Measurements from ENCODE around the gene NPAS3.

Gene NPAS3

DNA sequence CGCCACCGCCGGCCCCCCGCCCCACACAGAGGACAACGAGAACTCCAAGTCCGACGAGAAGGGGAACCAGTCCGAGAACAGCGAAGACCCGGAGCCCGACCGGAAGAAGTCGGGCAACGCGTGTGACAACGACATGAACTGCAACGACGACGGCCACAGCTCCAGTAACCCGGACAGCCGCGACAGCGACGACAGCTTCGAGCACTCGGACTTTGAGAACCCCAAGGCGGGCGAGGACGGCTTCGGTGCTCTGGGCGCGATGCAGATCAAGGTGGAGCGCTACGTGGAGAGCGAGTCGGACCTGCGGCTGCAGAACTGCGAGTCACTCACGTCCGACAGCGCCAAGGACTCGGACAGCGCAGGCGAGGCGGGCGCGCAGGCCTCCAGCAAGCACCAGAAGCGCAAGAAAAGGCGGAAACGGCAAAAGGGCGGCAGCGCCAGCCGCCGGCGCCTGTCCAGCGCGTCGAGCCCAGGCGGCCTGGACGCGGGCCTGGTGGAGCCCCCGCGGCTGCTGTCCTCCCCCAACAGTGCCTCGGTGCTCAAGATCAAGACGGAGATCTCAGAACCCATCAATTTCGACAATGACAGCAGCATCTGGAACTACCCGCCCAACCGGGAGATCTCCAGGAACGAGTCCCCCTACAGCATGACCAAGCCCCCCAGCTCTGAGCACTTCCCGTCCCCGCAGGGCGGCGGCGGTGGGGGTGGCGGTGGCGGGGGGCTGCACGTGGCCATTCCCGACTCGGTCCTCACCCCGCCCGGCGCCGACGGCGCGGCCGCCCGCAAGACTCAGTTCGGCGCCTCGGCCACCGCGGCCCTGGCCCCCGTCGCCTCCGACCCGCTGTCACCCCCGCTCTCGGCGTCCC is 861.3 kb downstream of the NPAS3 start:
- DNase-seq (ENCODE audit: low read depth), result no peak

DNA sequence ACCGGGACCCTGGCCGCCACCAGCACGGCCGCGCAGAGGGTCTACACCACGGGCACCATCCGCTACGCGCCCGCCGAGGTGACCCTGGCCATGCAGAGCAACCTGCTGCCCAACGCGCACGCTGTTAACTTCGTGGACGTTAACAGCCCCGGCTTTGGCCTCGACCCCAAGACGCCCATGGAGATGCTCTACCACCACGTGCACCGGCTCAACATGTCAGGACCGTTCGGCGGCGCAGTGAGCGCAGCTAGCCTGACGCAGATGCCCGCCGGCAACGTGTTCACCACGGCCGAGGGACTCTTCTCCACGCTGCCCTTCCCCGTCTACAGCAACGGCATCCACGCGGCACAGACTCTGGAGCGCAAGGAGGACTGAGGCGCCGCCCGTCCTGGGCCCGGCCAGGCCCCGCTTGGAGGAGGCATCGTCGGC is 862.1 kb downstream of the NPAS3 start:
- DNase-seq (ENCODE audit: low read depth), result no peak

DNA sequence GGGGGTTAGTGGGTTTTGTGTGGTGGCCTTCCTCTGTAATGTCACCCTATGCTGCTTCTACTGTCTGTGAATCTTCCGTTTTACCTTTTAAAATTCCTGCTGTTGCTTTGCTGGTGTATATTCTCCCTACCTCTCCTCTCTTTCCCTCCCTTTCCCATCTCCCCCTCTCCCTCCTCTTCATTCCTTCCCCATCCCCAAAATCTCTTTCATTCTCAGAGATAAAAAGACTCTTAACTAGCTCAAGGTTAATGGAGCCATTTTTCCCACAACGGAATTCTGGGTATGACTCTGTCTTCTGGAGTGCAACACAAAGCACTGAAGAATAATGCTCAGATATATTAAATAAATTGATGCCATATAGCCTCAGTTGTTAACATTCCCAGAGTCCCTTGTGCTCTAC is 864.1 kb downstream of the NPAS3 start:
- DNase-seq (ENCODE audit: low read depth), result no peak

DNA sequence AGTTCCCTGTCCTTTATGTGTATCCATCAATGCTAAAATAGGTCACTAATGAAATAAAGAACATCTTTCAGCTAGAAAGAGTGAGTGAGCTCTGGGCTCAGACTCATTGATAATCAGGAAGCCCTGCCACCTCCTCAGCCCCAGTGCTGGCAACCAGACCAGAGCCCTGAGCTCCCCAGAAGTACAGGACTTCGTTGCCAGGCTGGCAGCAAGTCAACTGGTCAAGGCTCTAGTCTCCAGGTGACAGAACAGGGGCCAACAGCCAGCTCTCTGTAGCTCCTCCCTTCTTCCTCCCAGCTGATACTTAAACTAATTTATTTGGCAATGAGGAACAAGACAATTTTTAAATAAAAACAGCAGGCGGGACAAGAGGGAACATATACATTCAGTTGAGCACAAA is 866.9 kb downstream of the NPAS3 start:
- no peak for DNase-seq (ENCODE audit: low read depth)

DNA sequence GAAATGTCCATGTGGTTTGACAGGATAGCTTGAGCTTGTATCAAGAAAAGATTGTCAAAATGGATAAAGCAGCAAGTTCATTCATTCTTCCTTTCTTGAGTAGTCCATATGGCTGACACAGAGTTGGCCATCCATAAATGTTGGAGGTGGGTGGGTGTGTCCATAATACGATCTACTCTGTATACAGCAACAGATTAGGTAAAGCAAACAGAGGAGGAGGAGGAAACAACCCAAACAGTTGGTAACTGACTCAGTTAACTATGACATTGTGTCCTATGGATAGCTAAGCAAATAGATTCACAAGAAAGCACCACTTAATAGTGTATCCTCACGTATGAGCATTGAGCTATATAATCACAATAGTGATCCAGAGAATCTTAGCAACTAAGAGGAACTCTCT is 868.2 kb downstream of the NPAS3 start:
- DNase-seq (ENCODE audit: low read depth), result no peak

DNA sequence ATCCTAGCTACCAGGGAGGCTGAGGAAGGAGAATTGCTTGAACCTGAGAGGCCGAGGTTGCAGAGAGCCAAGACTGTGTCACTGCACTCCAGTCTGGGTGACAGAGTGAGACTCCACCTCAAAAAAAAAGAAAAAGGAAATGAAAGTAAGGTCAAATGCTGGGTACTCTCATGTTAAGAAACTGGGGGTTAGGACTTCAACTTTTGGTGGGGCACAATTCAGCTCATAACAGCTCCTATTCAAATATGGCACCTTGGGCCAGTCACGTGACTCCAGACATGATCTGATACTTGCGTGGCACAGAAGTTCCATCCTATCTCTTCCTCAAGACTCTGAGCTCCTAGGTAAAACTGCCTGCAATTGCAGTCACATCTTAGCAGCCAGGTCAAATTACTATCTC is 869.5 kb downstream of the NPAS3 start:
- DNase-seq (ENCODE audit: low read depth), result no peak

DNA sequence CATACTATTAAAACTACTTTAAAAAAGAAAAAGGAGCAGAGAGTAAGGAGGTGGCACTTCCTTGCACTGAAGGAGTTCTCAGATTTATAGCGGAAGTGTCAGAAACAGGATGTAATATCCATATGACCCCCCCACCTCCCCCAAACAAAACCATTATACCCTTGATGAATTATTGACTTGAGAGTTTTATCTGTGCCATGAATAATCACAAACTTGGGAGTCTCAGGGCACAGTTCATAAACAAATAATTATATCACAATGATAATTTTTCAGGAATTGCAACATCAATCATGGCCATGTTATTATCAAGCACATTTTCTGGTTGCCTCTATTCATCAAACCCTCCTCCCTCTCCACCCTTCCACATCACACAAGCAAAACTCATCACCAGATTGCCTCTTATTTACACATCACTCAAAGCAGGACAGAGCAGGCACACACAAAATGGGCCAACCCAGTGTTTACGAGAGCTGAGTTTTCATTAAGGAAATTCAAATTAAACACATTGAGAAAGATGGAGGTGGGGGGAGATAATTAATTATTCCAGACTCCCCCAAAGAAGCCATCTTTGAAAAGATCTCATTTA is 870.8 kb downstream of the NPAS3 start:
- DNase-seq (ENCODE audit: low read depth), result no peak

DNA sequence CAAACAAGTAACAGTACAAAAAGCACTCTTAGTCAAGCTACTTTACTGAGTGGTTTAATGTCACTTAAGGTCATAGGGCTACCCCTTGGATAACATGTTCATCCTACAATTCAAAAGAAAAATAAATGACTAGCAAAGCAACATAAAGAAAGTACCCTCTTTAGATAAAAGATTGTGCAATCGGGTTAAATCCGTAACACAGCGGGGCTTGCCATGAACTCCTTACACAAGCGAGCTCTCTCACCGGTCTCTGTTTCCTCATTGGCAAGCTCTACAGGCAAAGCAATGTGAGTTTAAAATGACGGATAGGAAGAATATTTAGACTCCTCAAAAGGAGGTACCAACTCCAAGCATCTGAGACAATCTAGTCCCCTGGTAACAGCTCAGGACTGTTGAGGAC is 871.6 kb downstream of the NPAS3 start:
- no peak for DNase-seq (ENCODE audit: low read depth)

DNA sequence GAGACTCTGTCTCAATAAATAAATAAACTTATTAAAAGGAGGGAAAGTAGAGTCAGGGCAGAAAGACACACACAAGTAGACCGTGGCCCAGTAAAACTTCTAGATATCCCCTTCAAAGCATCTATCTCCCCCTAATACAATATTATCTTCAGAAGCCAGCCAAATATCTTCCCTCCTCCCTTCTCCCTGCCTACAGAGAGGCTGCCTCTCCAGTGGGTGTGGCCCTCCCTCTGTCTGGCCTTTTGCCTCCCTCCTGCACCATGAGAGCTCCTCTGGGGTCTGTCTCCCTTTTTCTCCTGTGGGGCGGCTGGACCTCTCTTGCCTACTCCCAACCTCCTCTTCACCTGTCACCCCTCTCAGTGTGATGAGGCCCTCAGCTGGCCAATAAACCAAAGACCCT is 873.0 kb downstream of the NPAS3 start:
- DNase-seq (ENCODE audit: low read depth), result no peak

DNA sequence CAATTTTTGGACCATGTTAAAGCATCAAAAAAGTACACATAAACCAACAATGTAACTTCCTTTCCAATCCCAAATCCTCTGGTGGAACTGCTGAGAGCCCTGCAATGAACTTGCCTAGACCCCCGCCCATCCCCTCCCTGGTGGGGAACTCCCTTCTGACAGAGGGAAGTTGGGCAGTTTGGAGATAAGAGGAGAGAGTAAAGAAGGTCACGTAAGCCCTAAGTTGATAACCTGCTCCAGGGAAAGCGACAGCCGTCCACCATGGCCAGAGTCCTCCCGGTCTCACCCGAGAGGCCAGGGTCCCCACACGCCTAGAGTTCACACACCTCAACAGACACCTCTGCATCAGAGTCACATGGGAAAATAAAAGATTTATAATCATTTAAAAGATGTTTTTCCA is 873.5 kb downstream of the NPAS3 start:
- DNase-seq (ENCODE audit: low read depth), result no peak

DNA sequence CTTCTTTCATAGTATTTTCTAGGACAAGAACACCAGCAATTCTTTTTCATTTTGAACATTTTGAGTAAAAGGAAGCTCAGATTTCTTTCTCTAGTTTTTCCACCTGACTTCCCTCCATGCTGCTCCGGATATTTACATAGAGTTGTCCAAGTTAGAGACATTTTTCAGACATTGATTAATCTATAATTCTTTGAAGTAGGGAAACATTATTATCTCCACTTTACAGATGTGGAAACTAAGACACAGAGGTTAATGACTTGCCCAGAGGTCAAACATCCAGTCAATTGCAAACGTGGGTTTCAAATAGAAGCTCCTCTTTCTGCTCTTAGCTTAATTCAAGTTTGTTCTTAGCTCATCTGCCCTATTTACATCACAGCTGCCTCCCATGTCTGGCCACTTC is 873.9 kb downstream of the NPAS3 start:
- DNase-seq (ENCODE audit: low read depth), result no peak

DNA sequence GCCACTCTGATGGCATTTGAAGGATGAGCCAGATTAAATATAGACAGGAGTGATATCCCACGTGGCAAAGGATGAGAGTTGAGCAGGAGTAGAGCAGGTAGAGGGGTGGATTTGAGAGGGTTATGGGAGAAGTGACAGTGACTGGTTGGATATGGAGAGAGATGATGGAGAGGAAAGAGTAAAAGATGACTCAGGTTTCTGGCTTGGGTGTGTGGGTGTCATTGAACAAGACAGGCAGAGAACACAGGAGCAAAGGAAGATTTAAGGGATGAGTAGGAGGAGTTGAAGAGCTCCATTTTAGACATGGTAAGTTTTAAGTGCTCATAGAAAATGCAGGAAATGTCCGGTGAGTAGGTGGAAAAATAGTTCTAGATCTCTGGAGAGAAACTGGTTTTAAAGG is 875.3 kb downstream of the NPAS3 start:
- DNase-seq (ENCODE audit: low read depth), result no peak

DNA sequence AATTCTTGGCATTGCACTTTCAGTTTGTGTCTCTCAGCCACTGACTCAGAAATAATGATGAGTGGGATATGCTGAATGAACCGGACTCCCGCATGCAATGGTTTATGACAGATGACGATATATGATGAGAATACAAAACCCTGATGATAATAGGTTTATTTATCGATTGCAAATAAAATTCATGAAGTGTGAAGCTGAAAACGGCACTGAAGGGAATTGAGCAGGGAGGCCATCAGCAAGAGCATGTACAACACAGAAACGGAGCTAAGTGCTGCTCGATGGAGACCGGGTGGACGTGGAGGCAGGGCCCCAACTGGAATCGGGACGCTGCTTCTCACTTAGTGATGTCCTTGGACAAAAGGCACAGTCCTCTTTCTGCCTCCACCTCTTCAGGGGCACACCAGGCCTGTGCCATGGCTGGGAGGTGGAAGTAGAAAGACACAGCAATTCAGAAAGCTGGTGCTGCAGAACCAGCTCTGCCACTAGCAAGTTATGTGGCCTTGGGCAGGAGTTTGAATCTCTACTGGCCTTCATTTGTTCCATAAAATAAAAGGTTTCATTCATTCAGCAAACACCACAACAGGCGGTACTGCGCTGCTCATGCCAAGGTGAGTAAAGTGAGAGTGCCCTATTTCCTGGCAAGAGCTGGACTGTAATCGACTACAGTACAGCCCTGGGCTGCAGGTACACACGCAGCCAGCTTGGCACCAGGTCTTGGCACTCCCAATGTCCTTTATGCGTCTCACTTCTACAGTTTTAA is 895.2 kb downstream of the NPAS3 start:
- DNase-seq (ENCODE audit: low read depth), result no peak

DNA sequence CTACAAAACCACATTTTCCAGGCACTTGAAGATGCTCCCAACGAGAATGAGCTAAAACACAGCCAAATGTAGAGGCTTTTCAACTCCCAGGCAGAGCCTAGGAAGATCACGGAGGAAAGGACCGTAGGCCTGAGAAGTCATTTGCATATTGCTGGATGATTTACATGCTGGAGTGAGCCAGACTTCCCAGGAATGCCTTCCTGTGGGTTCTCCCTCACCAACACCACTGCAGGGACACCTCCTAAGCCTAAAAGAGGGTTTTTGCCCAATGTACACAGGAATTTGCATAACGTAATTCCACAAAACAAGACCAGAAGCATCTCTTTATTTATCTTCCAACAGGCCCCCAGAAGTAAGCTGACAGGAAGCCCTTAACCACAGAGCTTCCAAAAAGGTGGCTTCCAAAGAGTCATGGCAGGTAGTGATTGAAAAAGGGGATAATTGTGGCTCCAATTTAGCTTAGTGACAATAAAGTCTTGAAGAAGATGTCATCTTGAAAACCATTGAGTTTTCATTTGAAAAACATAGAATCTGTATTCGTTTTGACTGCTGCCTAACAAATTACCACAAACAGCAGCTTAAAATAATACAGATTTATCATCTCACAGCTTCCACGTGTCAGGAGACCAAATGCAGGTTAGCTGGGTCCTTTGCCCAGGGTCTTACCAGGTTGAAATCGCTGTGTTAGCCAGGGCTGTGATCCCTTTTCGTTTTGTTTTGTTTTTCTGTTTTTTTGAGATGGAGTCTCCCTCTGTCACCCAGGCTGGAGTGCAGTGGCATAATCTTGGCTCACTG is 896.0 kb downstream of the NPAS3 start:
- no peak for DNase-seq (ENCODE audit: low read depth)

DNA sequence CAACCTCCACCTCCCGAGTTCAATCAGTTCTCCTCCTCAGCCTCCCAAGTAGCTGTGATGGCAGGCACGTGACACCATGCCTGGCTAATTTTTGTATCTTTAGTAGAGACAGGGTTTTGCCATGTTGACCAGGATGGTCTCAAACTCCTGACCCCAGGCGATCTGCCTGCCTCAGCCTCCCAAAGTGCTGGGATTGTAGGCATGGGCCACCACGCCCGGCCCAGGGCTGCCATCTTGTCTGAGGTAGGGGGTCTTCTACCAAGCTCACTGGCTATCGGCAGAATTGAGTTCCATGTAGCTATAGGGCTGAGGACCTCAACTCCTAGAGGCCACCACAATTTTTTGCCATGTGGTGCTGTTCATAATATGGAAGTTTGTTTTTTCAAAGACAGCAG is 896.6 kb downstream of the NPAS3 start:
- DNase-seq (ENCODE audit: low read depth), result no peak

DNA sequence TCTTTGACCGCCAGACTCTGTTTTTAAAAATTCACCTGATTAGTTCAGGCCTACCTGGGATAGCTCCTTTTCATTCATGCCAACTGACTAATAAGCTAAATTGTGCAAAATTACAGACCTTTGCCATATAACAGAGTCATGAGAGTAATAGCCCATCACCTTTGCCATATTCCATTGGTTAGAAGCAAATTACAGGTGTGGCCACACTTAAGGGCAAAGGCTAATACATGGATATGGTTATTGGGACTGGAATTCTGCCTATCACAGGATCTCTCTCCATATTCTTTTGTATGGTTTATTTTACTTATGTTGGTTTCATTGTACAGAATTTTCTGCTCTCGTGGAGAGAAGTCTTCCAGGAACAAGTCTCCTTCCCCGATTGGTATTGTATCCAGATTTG is 897.0 kb downstream of the NPAS3 start:
- DNase-seq (ENCODE audit: low read depth), result no peak

DNA sequence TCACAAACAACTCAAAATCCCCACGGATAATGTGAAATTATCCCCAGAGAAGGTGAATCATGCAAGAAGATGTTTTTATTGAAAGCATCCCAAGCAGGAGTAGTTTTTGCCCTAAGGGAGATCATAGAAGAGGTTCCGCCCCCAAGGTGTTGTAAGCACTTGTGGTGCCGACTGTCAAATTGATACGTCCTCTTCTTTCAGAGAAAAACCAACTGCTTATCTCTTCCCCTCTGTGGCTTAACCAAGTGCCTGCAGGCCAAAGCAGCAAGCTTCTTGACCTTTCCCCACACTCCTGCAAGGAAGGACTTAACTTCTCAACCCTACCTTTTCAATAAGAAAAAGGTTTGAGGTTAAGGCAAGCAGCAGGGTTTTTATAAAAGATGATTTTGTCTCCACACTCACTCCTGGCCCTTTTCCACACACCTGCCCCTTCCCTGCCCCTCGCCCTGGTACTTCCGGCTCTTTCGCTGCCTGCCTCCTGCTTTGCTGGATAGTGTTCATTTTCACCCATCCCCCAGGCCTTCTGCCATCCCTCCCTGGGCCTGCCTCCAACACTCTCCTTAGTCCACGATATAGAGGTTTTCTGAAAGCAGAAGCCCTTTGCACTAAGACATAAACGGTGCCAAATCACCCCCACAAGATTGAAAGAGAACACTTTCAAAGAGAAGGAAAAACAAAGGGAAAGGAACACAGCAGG is 897.7 kb downstream of the NPAS3 start:
- DNase-seq (ENCODE audit: low read depth), result no peak

DNA sequence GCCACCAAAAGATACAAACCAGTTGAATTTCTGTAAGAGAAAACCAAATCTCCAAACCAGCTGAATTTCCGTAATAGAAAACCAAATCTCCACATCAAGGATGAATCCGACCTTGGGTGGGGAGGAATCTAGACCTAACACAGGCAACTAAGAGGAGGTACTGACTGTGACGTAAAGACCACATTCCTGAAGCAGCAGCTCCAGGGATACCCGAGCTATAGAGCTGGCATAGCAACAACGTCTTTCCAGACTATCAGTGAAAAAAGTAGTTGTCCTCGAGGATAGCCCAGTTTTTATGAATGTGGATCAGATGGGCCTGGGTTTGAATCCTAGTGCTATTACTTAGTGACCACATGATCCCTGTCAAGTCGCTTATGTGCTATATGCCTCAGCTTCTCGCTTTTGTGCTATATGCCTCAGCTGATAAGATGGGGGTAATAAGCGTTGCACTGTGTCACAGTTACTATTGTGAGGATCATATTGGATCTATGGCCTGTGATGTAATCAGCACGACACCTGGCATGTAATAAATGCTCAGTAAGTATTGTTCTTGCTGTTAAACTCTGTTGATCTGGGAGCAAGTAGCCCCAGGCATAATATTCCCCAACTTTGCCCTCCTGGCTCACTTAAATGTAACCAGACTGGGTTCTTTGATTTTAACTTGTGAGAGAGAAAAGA is 898.4 kb downstream of the NPAS3 start:
- DNase-seq (ENCODE audit: low read depth), result no peak

DNA sequence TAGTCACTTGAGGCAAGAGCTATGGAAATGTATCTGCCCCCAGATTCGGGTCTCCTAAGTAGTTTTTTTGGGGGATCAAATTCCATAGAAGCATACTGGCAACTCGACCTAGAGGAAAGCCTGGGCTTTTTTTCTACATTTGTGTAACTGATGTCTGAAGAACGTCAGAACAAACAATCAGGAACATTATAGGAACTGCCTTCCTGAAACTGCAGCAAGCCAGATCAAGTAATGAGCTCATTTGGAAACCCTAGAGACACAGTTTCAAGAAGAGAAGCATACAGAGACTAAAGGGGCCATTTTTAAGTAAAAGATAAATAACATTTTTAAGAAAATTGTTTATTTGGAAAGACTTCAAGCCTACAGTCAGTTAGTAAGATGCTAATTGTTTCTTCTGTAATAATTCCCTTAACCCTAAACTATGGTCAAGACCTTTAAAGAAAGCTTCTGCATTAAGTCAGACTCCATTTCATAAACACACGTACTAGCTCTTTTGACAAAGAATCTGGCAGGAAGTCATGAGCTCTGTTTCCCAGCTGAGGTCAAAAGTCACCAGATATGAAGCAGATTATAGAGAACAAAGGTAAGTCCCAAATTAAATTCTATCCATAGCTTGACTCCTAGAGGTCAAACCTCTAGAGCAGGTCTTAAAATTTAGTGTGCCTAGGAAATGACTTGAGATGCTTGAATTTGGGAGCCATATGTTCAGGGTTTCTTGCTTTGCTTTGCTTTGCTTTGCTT is 899.4 kb downstream of the NPAS3 start:
- no peak for DNase-seq (ENCODE audit: low read depth)
